ENCODE results near the gene STAT1. TPM values are rescaled to one million over a fixed set of nuclear protein-coding genes. Genes with fewer than 3 reads are reported as not detected.
A peak's percentile ranks its signal among the peaks of the same experiment; 100 is the strongest.

The STAT1 gene
- total and polyA plus RNA-seq, 10 of the 15 experiments (the other 5 are each of a cell fraction or from before 2014, with no cell fraction given): 81.8 to 398 (median 307) TPM

DNA sequence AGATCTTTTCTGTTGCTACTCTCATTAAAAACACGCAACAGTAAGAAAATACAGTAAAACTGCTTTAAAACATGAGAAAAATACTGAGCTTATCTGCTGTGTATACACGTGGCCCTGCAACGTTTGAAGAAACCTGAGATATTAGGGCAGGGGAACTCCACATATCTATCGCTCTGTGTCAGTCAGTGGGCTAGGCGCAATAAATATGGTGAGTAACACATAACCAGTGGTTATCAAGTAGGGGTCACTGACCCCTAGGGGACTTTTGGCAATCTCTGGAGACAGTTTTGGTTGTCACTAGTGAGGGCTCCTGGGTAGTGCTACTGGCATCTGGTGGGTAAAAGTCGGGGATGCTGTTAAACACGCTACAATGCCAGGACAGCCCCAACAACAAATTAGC, 14.9 kb downstream of the STAT1 start:
- Histone ChIP-seq H3K9me3 (replicated peaks; ENCODE audit: control insufficient read depth, insufficient read depth, low read length) (peaks cover 12% of the 10 kb centered on the region), H3K27ac (ENCODE audit: control insufficient read depth, insufficient read depth) (no peak overlapping the region), H3K36me3 (ENCODE audit: control insufficient read depth in 2 of 2, insufficient read depth in 2 of 2, low read length in 1 of 2) (peaks cover 44 to 84% of the 10 kb centered on the region in 2 experiments), H3K4me2 (ENCODE audit: control insufficient read depth, insufficient read depth) (no peak overlapping the region), H3K27me3 (replicated peaks in 1 of 2; ENCODE audit: control insufficient read depth in 2 of 2, insufficient read depth in 2 of 2, low read length in 1 of 2) (no peaks in the 10 kb centered on the region), H3K4me3 (no peak overlapping the region), H3K79me2 (ENCODE audit: control insufficient read depth, insufficient read depth, low read length) (peaks cover 17% of the 10 kb centered on the region), H3K4me1 (ENCODE audit: control insufficient read depth, insufficient read depth, low read length) (peaks cover 2% of the 10 kb centered on the region; the same call in 1 of the 2 replicates), H2AFZ (ENCODE audit: control insufficient read depth, low read depth, low read length) (no peak overlapping the region), H4K20me1 (ENCODE audit: control insufficient read depth, insufficient read depth) (peaks cover 26% of the 10 kb centered on the region), H3K9ac (ENCODE audit: control insufficient read depth, insufficient read depth, low read length) (no peak overlapping the region)
- ChIA-PET RAD21 (ENCODE audit: unreplicated experiment) (no interaction called here), SMC1A (ENCODE audit: uncharacterized antibody, unreplicated experiment) (interaction anchor here (1.6 kb wide), 1 partner anchor 15 kb away, joined by 4 read pairs; no protein-coding TSS in a partner anchor), CTCF (no interaction called here), POLR2A (no interaction called here)
- in situ Hi-C loops (cut with MboI) (no loop called here), intact Hi-C loops (cut with micrococcal nuclease; ENCODE audit: unreplicated experiment) (no loop called here)
- BruUV-seq (replicated peaks): no TSS peak
- no peak for FAIRE-seq
- no peak for DNase-seq (ENCODE audit: low read depth, low spot score)
- WGBS (ENCODE audit: insufficient coverage, insufficient replicate concordance, low lambda C conversion rate, missing lambda C conversion rate): 80% methylated on average over 7 of the region's 7 CpGs
- ATAC-seq: no peak
- TF ChIP-seq ZNF217 (IDR thresholded peaks at IDR 0.05) (no peak), POLR2A (IDR thresholded peaks at IDR 0.05; ENCODE audit: low read depth, low read length) (0 out of 2 replicates have a peak, but pooled peaks have one; percentile 47), POLR2AphosphoS5 (IDR thresholded peaks at IDR 0.05; ENCODE audit: low read length) (peak; percentile 81)

DNA sequence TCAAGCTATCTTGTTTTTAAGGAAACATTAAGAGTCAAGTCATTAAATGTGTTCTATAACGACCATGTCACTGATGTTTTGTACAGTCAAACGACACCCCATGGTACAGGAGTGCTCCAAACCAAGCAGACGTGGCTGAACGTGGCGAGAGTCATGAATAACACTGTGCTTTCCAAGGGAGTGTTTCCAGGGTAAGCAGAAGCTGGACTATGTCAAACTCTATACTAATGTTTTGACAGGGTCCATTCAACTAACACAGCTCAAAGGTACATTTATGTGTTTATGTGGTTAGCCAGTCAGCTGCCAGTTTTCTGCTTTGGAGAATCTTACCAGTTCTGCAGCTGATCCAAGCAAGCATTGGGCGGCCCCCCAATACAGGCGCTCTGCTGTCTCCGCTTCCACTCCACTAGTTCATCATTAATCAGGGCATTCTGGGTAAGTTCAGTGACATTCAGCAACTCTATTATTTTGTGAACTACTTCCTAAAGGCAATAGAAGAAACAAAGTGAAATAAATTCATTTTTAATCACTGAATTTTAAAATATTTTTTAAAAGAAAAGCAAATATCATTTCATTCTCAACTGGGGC, 16.4 kb downstream of the STAT1 start:
- H3K4me1 ChIP-seq (ENCODE audit: control insufficient read depth, insufficient read depth, low read length): peaks cover 2% of the 10 kb centered on the region; the same call in 1 of the 2 replicates
- no TSS peak for BruUV-seq (replicated peaks)
- ChIA-PET RAD21 (ENCODE audit: unreplicated experiment) (no interaction called here), SMC1A (ENCODE audit: uncharacterized antibody, unreplicated experiment) (interaction anchor here (1.2 to 1.6 kb wide), 3 partner anchors 11 to 37 kb away, joined by 3 to 4 read pairs (median 4); no protein-coding TSS in a partner anchor), CTCF (interaction anchor here (1.1 to 1.9 kb wide), 3 partner anchors 15 to 196 kb away, joined by 3 to 4 read pairs (median 3); no protein-coding TSS in a partner anchor), POLR2A (interaction anchor here (0.6 kb wide), 1 partner anchor 92 kb away, joined by 3 read pairs; no protein-coding TSS in a partner anchor)
- H3K4me2 ChIP-seq (ENCODE audit: control insufficient read depth, insufficient read depth): no peak overlapping the region
- H3K79me2 ChIP-seq (ENCODE audit: control insufficient read depth, insufficient read depth, low read length): peaks cover 12% of the 10 kb centered on the region
- no peak for FAIRE-seq
- in situ Hi-C loops (cut with MboI) (no loop called here), intact Hi-C loops (cut with micrococcal nuclease; ENCODE audit: unreplicated experiment) (no loop called here)
- peaks cover 16% of the 10 kb centered on the region for H4K20me1 ChIP-seq (ENCODE audit: control insufficient read depth, insufficient read depth)
- WGBS (ENCODE audit: insufficient coverage, insufficient replicate concordance, low lambda C conversion rate, missing lambda C conversion rate): 84% methylated on average over 8 of the region's 8 CpGs
- H3K27me3 ChIP-seq (replicated peaks in 1 of 2; ENCODE audit: control insufficient read depth in 2 of 2, insufficient read depth in 2 of 2, low read length in 1 of 2): no peaks in the 10 kb centered on the region
- H2AFZ ChIP-seq (ENCODE audit: control insufficient read depth, low read depth, low read length): no peak overlapping the region
- no peak overlapping the region for H3K9ac ChIP-seq (ENCODE audit: control insufficient read depth, insufficient read depth, low read length)
- H3K4me3 ChIP-seq: no peak overlapping the region
- H3K9me3 ChIP-seq (replicated peaks; ENCODE audit: control insufficient read depth, insufficient read depth, low read length): peaks cover 3% of the 10 kb centered on the region; the same call in 2 of the 3 replicates
- H3K36me3 ChIP-seq (ENCODE audit: control insufficient read depth in 2 of 2, insufficient read depth in 2 of 2, low read length in 1 of 2): peaks cover 43 to 78% of the 10 kb centered on the region in 2 experiments
- ATAC-seq: no peak
- no peak for DNase-seq (ENCODE audit: low read depth, low spot score)
- H3K27ac ChIP-seq (ENCODE audit: control insufficient read depth, insufficient read depth): no peak overlapping the region
- 0 out of 2 replicates have a peak, but pooled peaks have one; percentile 26 for TF ChIP-seq POLR2A (IDR thresholded peaks at IDR 0.05; ENCODE audit: low read depth, low read length)
- no peak for TF ChIP-seq NR2C2 (IDR thresholded peaks at IDR 0.05; ENCODE audit: borderline replicate concordance, control insufficient read depth, insufficient read length, low read depth)
- TF ChIP-seq, protein P1, sequence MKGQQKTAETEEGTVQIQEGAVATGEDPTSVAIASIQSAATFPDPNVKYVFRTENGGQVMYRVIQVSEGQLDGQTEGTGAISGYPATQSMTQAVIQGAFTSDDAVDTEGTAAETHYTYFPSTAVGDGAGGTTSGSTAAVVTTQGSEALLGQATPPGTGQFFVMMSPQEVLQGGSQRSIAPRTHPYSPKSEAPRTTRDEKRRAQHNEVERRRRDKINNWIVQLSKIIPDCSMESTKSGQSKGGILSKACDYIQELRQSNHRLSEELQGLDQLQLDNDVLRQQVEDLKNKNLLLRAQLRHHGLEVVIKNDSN (IDR thresholded peaks at IDR 0.05; ENCODE audit: borderline replicate concordance, extremely low read length, insufficient read depth, low read depth, low read length): no peak
- TF ChIP-seq YY1 (IDR thresholded peaks at IDR 0.05; ENCODE audit: low read depth, low read length): no peak
- no peak for TF ChIP-seq EZH2 (IDR thresholded peaks at IDR 0.05; ENCODE audit: borderline replicate concordance, control insufficient read depth, low read depth, low read length)
- no peak for TF ChIP-seq ZZZ3 (IDR thresholded peaks at IDR 0.05; ENCODE audit: control insufficient read depth, insufficient read length, low read depth)
- TF ChIP-seq, protein P2, sequence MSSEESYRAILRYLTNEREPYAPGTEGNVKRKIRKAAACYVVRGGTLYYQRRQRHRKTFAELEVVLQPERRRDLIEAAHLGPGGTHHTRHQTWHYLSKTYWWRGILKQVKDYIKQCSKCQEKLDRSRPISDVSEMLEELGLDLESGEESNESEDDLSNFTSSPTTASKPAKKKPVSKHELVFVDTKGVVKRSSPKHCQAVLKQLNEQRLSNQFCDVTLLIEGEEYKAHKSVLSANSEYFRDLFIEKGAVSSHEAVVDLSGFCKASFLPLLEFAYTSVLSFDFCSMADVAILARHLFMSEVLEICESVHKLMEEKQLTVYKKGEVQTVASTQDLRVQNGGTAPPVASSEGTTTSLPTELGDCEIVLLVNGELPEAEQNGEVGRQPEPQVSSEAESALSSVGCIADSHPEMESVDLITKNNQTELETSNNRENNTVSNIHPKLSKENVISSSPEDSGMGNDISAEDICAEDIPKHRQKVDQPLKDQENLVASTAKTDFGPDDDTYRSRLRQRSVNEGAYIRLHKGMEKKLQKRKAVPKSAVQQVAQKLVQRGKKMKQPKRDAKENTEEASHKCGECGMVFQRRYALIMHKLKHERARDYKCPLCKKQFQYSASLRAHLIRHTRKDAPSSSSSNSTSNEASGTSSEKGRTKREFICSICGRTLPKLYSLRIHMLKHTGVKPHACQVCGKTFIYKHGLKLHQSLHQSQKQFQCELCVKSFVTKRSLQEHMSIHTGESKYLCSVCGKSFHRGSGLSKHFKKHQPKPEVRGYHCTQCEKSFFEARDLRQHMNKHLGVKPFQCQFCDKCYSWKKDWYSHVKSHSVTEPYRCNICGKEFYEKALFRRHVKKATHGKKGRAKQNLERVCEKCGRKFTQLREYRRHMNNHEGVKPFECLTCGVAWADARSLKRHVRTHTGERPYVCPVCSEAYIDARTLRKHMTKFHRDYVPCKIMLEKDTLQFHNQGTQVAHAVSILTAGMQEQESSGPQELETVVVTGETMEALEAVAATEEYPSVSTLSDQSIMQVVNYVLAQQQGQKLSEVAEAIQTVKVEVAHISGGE (CRISPR knock-in tag; IDR thresholded peaks at IDR 0.05): no peak
- peak; percentile 2; the same call in 1 of the 2 replicates for TF ChIP-seq POLR2AphosphoS5 (IDR thresholded peaks at IDR 0.05; ENCODE audit: low read length)
- TF ChIP-seq STAT3 (IDR thresholded peaks at IDR 0.05; ENCODE audit: low read depth, low read length): no peak
- TF ChIP-seq ASH2L (IDR thresholded peaks at IDR 0.05; ENCODE audit: borderline replicate concordance, low read depth): no peak
- TF ChIP-seq STAT1 (conservative IDR thresholded peaks at IDR 0.05): no peak

All from GM12878 (cell line).